Fibroblast of the conjunctiva (primary cell): ENCODE data around the gene CLEC16A.
A peak's percentile ranks its signal among the peaks of the same experiment; 100 is the strongest.

Source experiments
- DNase-seq: peaks from one replicate; pipeline ENCODE4 v3.0.0-alpha.2; 2010; ENCODE audit warnings: low read depth

Gene CLEC16A

GRCh38 chr16:11060842-11061241 is 116.5 kb downstream of the CLEC16A start:
- no peak for DNase-seq

- no peak for DNase-seq
Measured at GRCh38 chr16:11061629-11062270, 117.4 kb downstream of the CLEC16A start.

GRCh38 chr16:11063448-11064201 is 119.3 kb downstream of the CLEC16A start:
- DNase-seq: no peak

- no peak for DNase-seq
Measured at GRCh38 chr16:11064202-11064540, 119.8 kb downstream of the CLEC16A start.

GRCh38 chr16:11064851-11065250 is 120.5 kb downstream of the CLEC16A start:
- DNase-seq: no peak

- no peak for DNase-seq
Measured at GRCh38 chr16:11066261-11066870, 122.0 kb downstream of the CLEC16A start.

GRCh38 chr16:11067266-11067665 is 122.9 kb downstream of the CLEC16A start:
- DNase-seq: no peak

- DNase-seq: no peak
Measured at GRCh38 chr16:11067697-11068141, 123.4 kb downstream of the CLEC16A start.

- no peak for DNase-seq
Measured at GRCh38 chr16:11071829-11072228, 127.5 kb downstream of the CLEC16A start.

GRCh38 chr16:11072420-11073153 is 128.2 kb downstream of the CLEC16A start:
- DNase-seq: no peak

- no peak for DNase-seq
Measured at GRCh38 chr16:11073407-11073999, 129.1 kb downstream of the CLEC16A start.

- no peak for DNase-seq
Measured at GRCh38 chr16:11074131-11074530, 129.8 kb downstream of the CLEC16A start.

GRCh38 chr16:11075163-11075562 is 130.8 kb downstream of the CLEC16A start:
- no peak for DNase-seq

- DNase-seq: no peak
Measured at GRCh38 chr16:11076259-11077018, 132.1 kb downstream of the CLEC16A start.

- no peak for DNase-seq
Measured at GRCh38 chr16:11078812-11079459, 134.6 kb downstream of the CLEC16A start.

GRCh38 chr16:11079652-11080187 is 135.4 kb downstream of the CLEC16A start:
- DNase-seq: peak; percentile 75

GRCh38 chr16:11080327-11080967 is 136.1 kb downstream of the CLEC16A start:
- DNase-seq: no peak

GRCh38 chr16:11080999-11081630 is 136.8 kb downstream of the CLEC16A start:
- no peak for DNase-seq

- DNase-seq: no peak
Measured at GRCh38 chr16:11082108-11082859, 137.9 kb downstream of the CLEC16A start.
